HG03060 (cell line): ENCODE results near the gene MRPL47.
"Not testable (repeated sequence)": the region's sequence is repeated elsewhere in the genome, so short reads cannot be mapped to it uniquely, and the experiment has no call there.

ENCODE experiments used
- ATAC-seq: cut with Tn5 transposase; IDR thresholded peaks from one replicate; pipeline ENCODE4 v1.9.1; 2021; ENCODE audit warnings: low read depth, moderate number of reproducible peaks; ENCODE audit not compliant: unreplicated experiment

MRPL47 gene

GRCh38 chr3:179604321-179605078, at the start of gene MRPL47, which contains the start of gene NDUFB5:
Gene MRPL47 (minus strand): TSS chr3:179604638. CDS start chr3:179604624, 14 bp downstream.
Gene NDUFB5 (plus strand): TSS chr3:179604794. CDS start chr3:179604816, 22 bp downstream.
- ATAC-seq: peak; percentile 95

GRCh38 chr3:179653096-179653797, 48.8 kb upstream of the MRPL47 start:
- peak; percentile 33 for ATAC-seq

GRCh38 chr3:179652447-179653095, 48.1 kb upstream of the MRPL47 start, which contains the start of gene USP13:
Gene USP13 (plus strand): TSS chr3:179653040. CDS start chr3:179653226, 186 bp downstream.
- ATAC-seq: peak; percentile 38

GRCh38 chr3:179651687-179652446, 47.4 kb upstream of the MRPL47 start:
- no peak for ATAC-seq

- no peak for ATAC-seq
These were observed 41.7 kb upstream of the MRPL47 start for GRCh38 chr3:179646177-179646576.

- not testable (repeated sequence) for ATAC-seq
These were observed 39.4 kb upstream of the MRPL47 start for GRCh38 chr3:179643837-179644236.

- ATAC-seq: no peak
These were observed 38.4 kb upstream of the MRPL47 start for GRCh38 chr3:179642871-179643270.

GRCh38 chr3:179640469-179640868, 36.0 kb upstream of the MRPL47 start:
- no peak for ATAC-seq

- ATAC-seq: no peak
These were observed 26.5 kb upstream of the MRPL47 start for GRCh38 chr3:179630753-179631451.

- ATAC-seq: no peak
These were observed 20.0 kb upstream of the MRPL47 start for GRCh38 chr3:179624451-179624850.

- ATAC-seq: no peak
These were observed 17.6 kb upstream of the MRPL47 start for GRCh38 chr3:179622023-179622422.

- no peak for ATAC-seq
These were observed 11.2 kb upstream of the MRPL47 start for GRCh38 chr3:179615458-179616173.

- no peak for ATAC-seq
These were observed 9.4 kb upstream of the MRPL47 start for GRCh38 chr3:179613807-179614206.

GRCh38 chr3:179610066-179610465, 5.6 kb upstream of the MRPL47 start:
- ATAC-seq: no peak

- ATAC-seq: peak; percentile 45
These were observed 4.7 kb upstream of the MRPL47 start for GRCh38 chr3:179608931-179609720.

- ATAC-seq: no peak
These were observed 2.2 kb upstream of the MRPL47 start for GRCh38 chr3:179606534-179607085.

- no peak for ATAC-seq
These were observed 607 bp downstream of the MRPL47 start for GRCh38 chr3:179603831-179604230.

GRCh38 chr3:179603321-179603720, 1.1 kb downstream of the MRPL47 start:
- ATAC-seq: no peak
